HuH-7.5 (cell line): ENCODE results near the gene RCOR1.
"Not testable (repeated sequence)": the region's sequence is repeated elsewhere in the genome, so short reads cannot be mapped to it uniquely, and the experiment has no call there.

Experiments used
- DNase-seq: peaks from one replicate; pipeline ENCODE4 v3.0.0; 2011; ENCODE audit warnings: low spot score

Gene RCOR1

GRCh38 chr14:102591944-102592762 is at the start of gene RCOR1:
Gene RCOR1, plus strand, starts transcription at chr14:102592649. Its CDS starts 238 bp downstream, at chr14:102592887.
- DNase-seq = peak; percentile 95

- DNase-seq = no peak
Measured at GRCh38 chr14:102544046-102544746, 48.3 kb upstream of the RCOR1 start.

GRCh38 chr14:102544747-102545460 is 47.5 kb upstream of the RCOR1 start:
- DNase-seq = peak; percentile 50

GRCh38 chr14:102545461-102546265 is 46.8 kb upstream of the RCOR1 start:
- DNase-seq = no peak

- no peak for DNase-seq
Measured at GRCh38 chr14:102548616-102549240, 43.7 kb upstream of the RCOR1 start.

DNA sequence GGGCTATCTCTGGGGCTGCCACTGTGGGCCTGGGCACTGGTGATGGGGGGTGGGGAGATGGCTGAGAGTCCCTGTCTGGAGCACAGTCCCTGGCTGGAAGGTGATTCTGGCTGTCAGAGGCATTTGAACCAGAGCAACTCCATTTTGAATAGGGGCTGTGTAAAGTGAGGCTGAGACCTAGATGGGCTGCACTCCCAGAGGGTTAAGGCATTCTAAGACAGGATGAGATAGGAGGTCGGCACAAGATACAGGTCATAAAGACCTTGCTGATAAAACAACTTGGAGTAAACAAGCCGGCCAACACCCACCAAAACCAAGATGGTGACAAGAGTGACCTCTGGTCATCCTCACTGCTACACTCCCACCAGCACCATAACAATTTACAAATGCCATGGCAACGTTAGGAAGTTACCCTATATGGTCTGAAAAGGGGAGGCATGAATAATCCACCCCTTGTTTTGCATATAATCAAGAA is 41.5 kb upstream of the RCOR1 start:
- not testable (repeated sequence) for DNase-seq

DNA sequence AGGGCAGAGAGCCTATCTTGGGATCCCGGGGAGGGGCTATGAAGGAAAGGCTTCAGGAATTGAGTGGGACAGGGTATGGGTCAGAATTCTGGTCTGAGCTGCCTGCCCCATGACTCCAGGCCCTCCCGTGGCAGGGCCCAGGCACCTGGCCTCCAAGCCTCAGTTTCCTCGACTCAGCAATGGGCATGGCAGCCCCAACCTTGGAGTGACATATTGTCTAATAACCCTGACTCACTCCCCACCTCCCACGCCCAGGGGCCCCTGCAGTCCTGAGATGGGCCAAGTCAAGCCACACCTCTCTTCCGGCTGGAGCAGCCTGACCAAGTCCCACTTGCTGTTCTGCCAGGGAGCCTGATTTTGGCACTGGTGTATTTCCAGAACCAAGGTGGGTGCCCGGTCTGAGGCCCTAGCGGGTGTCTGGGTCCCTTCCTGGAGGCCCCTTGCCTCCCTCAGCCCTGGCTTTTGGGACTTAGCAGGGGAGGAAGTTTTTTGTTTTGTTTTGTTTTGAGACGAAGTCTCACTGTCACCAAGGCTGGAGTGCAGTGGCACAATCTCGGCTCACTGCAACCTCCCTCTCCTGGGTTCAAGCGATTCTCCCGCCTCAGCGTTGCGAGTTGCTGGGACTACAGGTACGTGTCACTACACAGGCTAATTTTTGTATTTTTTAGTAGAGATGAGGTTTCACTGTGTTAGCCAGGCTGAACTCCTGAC is 40.3 kb upstream of the RCOR1 start:
- no peak for DNase-seq

GRCh38 chr14:102554821-102555819 is 37.3 kb upstream of the RCOR1 start:
- no peak for DNase-seq

DNA sequence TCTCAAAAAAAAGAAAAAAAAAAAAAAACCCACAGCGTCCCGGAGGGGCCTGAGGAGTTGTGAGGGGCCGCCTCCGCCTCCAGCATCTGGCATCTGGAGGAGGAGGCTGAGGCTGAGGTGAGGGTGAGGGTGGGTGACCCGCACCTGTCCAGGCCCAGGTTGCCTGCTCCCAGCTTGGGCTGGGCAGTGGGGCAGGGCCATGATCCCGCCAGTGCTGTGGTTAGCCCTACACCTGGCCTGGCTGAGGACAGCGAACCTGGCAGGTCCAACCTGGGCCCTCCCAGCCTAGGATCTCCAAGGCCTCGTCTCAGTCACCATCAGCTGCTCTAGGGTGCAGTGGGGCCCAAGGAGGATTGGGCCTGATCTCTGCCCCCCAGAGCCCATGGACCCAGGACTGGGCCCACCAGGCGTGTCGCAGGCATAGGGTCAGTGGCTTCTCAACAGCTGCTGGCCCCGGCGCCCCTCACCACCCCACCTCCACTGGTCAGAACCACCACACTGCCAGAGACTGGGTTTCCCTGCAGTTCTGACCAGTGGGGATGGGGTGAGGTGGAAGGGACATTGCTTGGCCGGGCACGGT is 36.3 kb upstream of the RCOR1 start:
- DNase-seq = no peak

DNA sequence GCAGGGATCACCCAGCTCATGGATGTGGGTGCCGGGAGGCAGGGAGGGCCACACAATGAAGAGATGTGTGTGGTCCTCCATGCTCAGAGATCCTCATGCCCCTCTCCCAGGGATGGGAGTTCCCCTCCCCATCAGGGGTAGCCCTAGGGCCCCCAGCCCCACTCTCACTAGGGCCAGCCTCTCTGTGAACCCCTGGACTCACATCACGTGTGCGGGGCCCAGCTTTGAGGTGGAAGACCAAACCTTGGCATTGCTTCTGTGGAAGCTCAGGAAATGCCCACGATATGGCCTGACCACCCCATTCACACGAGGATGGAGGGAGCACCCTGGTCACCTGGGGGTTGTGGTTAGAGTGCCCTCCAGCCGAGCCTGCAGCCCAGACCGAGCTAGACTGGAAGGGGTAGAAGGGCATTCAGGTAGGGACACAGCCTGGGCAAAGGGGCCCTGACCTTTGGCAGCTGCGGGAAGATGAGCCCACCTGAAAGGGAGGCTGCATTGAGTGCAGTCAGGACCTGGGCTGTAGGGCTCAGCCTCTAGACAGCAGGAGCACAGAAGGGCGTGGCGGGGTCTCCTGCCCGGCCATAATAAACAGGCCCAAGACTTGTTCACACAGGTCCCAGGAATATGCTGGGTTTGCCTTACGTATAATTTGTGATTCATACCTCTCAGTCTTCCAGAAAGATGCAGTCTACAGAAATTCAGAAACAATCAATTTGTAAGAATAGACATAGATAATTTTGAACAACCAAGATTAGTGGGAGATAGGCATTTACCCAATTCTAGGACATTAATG is 34.8 kb upstream of the RCOR1 start:
- DNase-seq = no peak

- no peak for DNase-seq
Measured at GRCh38 chr14:102558556-102558955, 33.9 kb upstream of the RCOR1 start.

- DNase-seq = no peak
Measured at GRCh38 chr14:102560458-102561261, 31.8 kb upstream of the RCOR1 start.

DNA sequence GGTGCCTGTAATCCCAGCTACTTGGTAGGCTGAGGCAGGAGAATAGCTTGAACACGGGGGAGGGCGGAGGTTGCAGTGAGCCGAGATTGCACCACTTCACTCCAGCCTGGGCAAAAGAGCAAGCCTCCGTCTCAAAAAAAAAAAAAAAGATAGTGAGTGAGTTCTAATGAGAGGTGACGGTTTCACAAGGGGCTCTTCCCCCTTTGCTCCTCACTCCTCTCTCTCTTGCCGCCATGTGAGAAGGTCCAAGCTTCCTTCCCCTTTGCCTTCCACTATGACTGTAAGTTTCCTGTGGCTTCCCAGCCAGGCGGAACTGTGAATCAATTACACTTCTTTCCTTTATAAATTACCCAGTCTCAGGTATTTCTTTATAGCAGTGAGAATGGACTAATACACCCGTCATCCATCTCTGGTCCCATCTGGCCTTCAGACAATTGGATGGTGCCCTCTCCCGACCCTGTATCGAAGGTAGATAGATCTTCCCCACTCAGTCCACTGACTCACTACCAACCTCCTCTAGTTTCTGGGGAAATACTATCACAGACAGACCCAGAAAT is 27.0 kb upstream of the RCOR1 start:
- DNase-seq = no peak

GRCh38 chr14:102565959-102566358 is 26.5 kb upstream of the RCOR1 start:
- no peak for DNase-seq

DNA sequence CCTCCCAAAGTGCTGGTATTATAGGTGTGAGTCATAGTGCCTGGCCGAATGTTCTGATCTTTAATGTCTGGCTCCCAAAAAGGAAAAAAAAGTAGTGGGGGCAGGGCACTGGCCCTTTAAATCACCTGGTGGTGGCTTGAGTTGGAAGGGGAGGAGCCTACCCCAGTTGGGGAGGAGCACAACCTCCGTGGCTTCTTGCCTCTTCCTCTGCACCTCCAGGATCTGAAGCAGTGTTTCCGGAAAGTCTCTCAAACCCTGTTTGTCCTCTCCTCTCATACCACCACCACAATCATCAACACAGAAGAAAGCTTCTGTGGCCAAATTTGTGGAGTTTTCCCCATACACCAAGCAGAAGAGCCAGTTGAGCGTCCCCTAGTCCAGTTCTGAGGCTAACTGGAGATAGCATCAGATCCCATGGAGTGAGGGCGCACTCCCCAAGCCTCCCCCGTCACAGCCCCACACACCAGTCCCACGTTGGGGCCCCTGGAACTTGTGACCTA is 24.3 kb upstream of the RCOR1 start:
- DNase-seq = peak; percentile 56

- no peak for DNase-seq
Measured at GRCh38 chr14:102570334-102570995, 22.0 kb upstream of the RCOR1 start.
